Stimulated activated CD4-positive, alpha-beta T cell treated with anti-CD3 and anti-CD28 coated beads, Interleukin-15, amount 100 ng/mL, for 24 hours (primary cell): ENCODE data around the gene TSPOAP1.

Experiments used
- DNase-seq: peaks from one replicate; pipeline ENCODE4 v3.0.0-alpha.2; 2020

Gene TSPOAP1

DNA sequence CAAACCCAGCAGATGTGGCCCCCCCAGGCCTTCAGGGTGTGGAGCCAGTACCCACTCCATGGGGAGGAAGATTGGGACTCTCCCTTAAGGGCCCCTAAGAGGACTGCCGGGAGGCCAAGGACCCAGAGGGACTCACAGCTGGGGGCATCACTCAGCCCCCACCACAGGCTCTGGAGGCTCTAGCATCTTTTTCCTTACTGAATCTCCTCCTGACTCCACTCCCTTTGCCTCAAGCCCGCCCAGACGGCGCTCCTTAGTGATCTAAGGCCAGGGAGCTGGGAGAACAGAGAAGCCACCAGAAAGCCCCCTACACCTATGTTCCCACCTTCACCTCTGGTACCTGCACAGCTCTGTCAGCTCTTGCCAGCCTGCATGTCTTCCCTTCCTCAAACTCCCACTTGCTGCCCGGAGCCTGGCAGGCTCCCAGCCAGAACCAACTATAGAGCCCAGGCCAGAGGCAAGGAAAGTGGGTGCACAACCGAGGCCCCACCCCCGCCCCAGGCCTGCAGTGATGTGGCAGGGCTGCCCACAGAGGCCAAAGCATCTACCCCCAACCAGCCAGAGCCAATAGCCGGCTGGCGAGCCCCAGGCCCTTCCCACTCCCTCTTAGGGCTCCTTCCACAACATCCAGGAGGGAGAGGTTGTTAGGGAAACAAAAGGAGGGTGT lies 25.5 kb downstream of the TSPOAP1 start:
- DNase-seq = no peak

DNA sequence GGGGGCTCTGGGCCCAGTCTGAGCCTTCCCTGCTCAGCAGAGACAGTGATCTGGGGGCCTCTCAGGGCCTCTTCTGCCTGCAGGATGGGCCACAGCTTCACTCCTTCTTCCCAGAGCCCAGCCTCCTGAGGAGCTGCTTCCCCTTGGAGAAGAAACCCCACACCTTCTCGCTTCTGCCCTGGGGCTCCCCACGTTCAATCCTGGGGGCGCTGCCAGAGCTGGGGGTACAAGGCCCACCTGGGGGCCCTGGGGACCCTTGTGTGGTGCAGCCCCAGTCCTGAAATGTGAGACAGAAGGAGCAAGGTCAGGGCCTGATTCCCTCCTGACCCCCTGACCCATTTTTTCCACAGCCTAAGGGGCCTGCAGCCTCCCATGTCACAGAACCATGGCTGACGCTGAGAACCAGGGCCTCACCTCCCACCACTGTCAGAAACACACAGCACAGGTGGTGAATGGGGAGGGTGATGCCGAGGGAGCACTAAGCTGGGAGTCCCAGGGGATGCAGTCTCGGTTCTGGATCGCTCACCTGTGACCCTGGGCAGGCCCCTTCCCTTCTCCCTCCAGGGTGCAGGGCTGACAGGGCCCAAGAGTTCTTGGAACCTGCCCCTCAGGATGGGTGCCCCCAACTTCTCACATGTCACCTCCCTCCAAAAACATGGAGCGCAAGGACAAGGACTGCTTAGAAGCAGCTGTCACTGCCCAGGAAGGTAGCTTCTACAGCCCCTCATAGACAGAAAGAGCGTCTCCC lies 26.2 kb downstream of the TSPOAP1 start:
- no peak for DNase-seq

DNA sequence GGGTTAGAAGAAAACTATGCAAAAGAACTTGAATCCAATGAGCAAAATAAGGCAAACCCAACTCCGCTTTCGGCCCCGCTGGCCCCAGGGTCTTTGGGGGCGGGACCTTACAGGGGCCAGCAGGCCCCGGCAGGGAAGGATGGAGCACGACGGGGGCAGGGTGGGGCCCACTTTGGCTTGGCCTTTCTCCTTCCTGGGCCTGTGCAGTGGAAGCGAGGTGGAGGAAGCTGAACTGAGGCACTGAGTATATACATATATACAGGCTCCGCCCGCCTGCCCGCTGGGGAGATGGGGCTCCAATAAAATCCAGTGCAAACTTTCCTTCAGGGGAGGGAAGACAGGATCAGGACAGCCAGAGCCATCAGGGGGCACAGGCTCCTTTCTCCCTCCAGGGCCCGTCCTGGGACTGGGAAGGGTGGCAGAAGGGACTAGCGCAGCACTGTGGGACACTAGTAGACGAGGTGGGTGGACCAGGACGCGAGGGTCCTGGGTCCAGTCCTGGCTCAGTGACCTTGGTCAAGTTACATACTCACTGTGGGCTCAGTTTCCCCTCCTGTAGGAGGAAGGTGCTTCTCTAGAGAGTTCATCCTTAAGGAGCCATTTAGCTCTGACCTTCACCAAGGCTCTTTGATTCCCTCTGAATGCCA lies 27.0 kb downstream of the TSPOAP1 start:
- no peak for DNase-seq

DNA sequence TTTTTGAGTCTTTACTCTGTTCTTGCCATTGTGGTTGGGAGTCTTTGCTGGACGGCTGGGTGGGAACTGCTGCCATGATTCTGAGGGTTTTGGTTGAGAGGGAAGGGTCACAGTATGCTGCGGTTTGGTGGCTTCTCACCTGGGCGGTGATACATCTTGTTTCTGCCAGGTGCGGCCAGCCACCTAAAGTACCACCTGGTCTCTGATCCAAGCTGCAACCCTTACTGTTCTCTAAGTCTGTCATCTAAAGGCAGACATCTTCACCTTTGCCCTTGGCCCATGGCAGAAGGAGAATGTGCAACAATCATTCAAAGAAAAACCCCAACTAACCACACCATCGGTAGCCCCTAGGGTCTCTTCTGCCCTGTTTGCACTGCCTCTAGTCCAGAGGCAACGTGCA lies 28.3 kb downstream of the TSPOAP1 start:
- no peak for DNase-seq

DNA sequence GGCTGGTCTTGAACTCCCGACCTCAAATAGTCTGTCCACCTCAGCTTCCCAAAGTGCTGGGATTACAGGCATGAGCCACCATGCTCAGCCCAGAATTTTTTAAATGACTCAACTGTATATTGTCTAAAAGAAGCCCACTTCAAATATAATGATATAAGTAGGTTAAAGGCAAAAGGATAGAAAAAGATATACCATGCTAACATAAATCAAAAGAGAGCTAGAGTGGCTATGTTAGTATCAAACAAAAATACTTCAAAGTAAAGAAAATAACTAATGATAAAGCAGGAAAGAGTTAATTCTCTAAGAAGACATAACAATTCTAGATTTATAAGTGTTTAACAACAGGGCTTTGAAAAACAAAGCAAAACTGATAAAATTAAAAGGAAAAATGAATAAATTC lies 34.6 kb downstream of the TSPOAP1 start:
- DNase-seq = no peak

DNA sequence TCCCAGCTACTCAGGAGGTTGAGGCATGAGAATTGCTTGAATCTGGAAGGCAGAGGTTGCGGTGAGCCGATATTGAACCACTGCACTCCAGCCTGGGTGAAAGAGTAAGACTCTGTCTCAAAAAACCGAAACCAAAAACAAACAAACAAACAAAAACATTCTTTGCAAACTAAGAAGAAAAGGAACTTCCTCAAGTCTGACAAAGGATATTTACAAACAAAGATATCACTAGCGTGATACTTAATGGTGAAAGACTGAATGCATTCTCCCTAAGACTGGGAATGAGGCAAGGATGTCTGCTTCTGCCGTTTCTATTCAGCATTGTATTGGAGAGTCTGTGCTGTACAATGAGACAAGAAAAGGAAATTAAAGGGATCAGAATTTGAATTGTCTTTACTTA lies 37.3 kb downstream of the TSPOAP1 start:
- DNase-seq = no peak

DNA sequence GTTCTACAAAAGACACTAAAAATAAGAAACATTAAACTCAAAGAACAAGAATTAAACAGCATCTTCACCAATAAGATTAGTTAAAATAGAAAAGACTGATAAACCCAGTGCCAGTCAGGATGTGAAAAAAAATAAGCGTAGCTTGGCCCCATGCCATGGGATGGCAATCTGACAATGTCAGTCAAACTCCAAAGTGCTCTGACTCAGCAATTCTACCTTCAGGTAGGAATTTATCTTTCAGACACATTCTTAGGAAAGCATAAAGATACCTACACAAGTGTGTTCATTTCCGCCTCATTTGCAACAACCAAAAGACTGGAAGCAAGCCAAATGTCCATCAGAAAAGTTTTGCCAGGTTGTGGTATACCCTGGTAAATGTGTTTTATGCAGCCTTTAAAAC lies 38.7 kb downstream of the TSPOAP1 start:
- no peak for DNase-seq

DNA sequence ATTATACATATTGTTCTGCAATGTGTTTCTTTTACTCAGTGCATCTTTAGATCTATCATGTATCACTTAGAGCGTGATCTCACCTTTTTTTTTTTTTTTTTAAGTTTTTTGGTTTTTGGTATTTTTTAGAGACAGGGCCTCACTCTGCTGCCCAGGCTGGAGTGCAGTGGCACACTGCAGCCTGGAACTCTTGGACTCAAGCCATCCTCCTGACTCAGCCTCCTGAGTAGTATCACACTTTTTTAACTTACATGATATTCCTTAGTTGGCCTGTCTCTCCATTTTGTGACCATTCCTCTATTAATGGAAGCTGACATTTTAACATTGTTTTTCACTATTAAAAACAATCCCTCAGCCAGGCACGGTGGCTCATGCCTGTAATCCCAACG lies 43.2 kb downstream of the TSPOAP1 start:
- no peak for DNase-seq

DNA sequence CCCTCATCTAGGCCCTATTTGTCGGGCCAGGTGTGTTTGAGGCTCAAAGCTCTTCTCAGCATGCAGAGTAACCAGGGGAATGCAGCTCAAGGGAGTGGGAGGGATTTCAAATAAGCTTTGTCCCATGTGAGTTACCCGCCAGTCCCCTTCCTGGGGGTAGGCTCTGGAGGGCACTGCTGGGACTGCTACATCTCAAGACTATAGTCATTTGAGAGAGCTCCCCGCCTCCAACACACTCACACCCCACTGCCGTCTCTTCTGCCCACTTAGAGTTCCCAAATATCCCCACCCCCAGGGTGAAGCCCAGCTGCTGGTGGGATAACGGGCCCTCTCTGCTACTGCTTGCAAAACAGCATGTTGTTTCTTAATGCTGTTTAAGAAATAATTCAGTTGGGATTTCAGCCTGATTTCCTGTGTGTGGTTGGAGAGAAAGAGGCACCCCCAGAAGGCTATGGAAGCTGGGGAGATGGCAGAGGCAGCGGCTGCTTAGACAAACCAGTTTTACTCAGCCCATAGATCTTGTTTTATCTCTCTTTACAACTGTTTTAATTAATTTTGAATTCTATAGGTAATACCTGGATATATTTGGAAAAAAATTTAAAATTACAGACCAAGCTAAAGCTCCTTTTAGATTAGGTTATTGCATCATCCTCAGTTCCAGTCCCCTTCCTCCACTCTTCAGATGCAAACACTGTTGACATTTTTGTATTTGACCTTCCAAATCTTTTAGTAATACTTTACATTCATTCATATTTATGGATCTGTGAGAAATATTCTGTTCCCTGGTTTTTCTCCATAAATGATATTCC lies 43.8 kb downstream of the TSPOAP1 start:
- DNase-seq = no peak

DNA sequence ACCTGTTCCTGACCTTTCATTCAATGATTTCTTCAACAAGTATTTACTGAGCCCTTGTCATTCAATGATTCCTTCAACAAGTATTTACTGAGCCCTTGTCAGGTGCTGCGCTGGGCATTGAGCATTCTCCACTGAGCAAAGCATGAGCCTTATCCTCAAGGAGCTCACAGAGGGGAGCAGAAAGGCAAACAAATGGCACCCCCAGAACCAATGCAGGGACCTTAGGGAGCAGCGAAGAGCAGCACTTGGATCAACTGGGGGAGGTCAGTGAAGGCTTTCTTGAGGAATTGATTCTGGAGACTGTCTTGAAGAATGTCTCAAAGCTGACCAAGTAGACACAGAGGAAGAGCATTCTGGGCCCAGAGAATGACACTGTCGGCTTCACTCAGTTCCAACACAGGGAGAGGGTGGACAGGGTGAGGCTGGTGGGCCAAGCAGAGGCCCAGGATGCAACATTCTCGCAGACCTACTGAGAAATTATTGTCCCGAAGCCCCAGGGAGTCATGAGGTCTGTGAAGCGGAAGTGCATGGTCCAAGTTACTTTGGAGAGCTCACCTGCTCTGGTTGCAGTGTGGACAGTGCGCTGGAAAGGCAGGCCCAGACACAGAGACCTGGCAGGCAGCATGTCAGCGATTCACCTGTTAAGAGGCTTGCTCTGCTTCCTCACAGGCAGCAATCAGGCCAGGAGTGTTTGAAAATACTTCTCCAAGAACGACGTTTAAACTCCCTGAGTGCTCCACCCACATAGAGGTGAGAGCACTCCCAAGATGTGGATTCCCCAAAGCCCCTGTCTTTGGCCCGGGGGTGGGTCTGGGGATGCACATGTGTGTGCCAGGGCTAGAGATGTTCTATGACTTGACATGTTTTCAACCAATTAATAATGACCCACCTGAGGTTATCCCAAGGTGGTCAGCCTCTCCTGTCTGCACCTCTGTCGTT lies 44.7 kb downstream of the TSPOAP1 start:
- no peak for DNase-seq

DNA sequence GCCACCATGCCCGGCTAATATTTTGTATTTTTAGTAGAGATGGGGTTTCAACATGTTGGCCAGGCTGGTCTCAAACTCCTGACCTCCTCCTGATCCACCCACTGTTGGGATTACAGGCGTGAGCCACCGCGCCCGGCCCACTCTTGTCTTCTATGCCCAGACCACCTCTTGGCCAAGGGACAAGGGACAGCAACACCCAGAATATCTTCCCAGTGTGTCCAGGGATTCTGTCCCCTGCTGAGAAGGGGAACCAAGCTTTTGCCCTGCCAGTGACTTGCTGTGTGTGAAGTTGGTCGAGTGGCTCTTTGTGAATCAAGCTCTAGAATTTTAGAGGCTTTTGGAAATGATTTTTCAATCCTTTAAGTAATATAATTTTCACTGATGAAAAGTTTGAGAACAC lies 46.2 kb downstream of the TSPOAP1 start:
- no peak for DNase-seq

DNA sequence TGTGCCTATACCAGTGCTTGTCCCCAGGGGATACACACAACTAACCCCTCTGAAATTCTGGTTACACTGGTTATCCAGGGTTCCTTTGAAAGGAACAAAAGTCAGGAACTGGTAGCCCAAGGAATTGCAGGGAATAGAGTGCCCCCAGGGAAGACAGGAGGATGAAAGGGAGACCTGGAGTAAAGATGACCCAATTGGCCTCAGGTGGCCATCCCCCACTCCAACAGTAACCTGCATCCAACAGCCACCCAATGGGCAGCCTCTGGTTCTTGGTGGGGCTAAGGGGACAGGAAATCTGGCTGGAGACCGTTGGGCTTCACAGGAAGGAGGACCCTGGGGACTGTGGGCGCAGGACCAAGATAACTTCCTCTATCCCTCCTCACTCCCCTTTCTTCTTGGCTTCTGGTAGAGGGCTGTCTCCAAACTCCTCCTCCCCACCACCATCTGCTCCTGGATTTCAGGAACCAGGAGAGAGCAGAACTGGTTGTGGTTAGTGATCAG lies 47.0 kb downstream of the TSPOAP1 start:
- DNase-seq = no peak

DNA sequence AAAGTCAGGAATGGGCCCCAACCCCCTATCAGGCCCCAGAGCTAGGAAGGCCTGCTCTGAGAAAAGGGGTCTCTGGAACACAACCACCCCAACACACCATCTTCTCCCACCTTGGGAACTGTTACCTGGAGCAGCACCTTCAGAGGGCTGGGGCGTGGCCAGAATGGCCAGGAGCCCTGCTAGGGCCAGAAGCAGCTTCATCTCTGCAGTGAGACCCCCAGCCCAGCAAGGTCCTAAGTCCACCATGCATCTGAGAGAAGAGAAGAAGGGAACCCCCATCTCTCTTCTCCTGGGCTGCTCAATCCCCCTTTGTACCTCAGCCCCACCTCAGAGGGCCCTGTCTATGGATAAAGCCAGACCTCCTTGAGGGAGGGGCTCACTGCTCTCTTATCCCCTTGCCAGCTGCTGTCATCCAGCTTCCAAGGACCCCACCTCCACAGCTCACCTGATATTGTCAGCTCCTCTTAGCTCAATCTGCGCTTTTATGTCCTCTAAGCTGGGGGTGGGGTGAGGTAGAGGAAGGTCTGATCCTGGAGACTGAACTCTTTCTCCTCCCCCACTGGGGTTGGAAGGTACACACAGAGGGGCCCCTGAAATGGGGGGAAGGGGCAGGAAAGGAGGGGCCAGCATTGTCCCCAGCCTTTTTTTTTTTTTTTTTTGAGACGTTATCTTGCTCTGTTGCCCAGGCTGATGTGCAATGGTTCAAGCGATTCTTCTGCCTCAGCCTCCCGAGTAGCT lies 47.9 kb downstream of the TSPOAP1 start, which contains the start of gene MPO:
TSS of gene MPO (minus strand) at position 456 of the 738 bp plus-strand sequence. CDS start at position 279, 177 bp downstream.
- DNase-seq = no peak

DNA sequence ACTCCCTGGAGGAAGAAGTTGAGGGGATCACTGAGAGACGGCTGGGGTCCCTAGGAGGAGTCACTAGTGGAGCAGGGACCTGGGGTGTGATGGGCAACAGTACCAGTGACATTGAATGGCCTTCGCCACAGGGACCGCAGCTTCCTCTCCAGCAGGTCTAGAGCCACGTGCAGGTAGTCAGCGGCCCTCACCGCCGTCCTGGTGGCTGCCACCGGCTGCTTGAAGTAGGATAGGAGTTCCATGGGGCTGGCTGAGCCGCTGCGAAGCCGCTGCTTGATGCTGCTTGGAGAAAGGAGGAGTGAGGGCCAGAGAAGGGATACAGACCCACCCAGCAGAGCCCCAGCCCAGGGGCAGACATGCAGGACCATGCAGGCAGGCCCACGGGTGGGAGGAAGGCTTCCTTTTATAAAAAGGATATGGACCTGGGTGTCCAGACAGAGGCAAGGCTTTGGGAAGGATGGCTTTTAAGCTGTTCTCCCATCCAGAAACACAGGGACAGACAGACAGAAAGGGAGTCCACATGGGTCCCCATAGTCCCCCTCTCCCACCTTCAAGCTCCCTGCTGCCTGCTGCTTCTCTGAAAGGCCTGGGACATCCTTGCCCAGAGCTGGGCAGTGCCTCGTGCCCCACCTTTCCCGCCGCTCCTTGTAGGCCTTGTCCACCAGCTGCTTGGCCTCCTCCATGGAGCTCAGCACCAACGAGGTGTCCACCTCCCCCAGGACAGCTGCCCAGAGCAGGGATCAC lies 48.7 kb downstream of the TSPOAP1 start:
- no peak for DNase-seq

DNA sequence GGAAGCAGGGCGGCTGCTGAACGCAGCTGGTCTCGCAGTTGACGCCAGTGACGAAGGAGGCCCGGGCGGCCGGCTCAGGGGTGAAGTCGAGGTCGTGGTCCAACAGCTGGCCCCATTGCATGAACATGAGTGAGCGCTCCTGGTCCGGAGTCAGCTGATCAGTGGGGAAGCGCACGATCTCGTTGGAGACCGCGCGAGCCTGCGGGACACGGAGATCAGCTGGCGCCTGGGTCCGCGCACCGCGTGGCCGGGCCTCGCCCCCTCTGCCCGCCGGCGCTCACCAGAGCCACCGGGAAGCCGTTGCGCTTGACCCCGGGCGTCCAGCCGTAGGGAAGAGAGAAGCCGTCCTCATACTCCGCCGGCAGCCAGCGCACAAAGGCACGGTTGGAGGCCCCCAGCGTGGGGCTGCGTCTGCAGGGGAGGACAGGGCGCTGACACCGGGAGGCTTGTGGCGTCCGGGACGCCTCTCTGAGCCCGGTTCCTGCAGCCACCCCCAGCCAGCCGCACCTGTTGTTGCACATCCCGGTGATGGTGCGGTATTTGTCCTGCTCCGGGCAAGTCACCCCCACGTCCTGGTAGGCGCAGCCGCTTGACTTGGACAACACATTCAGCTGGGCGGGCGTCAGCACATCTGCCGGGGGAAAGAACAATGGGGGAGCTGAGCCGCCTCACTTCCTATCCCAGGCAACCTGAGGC lies 49.4 kb downstream of the TSPOAP1 start:
- DNase-seq = no peak

DNA sequence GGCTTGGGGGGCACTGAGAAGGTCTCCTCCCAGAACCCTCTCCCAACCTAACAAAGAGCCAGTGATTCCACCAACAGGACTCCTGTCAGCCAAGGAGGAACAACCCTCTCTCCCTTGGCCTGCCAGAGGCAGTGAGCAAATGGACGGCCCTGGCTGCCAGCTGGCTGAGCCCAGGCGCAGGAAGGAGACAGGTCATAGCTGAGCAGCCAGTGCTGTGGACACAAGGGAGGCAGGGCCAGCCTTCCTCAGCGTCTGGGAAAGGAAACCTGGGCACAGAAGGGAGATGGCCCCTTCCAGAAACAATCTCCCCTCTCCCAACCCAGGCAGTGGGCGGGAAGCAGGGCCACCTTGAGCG lies 50.0 kb downstream of the TSPOAP1 start:
- DNase-seq = no peak

DNA sequence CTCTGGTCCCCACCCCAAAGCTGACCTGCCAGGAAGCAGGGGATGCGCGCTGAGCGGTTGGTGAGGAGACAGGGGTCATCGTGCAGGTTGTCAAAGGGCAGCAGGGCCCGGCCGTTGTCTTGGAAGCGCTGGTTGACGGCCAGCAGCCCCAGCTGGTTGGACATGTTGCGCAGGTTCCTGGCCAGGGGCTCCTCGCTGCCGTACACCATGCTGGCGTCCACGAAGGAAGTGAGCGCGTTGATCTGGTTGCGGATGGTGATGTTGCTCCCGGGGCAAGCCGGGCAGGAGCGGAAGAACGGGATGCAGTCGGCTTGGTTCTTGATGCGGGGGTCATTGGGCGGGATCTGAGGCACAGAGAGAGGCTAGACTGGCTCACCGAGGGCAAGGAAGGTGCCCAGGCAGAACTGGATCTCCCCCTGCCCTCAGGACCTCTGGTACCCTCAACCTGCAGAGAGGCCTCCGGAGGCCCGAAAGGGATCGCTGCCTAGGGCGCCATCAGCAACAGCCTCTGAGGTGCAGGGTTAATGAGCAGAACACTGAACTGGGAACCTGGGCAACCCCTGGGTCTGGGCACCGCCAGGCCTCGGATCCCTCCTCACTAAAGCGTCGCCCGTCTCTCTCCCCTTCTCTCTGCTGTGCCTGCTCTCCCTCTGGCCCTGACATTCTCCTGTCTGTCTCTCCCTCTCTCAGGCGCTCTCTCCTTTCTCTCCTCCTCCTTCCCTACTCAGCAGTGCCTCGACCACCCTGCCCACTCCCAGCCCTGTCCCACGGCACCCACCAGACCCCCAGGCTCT lies 50.6 kb downstream of the TSPOAP1 start:
- DNase-seq = no peak

DNA sequence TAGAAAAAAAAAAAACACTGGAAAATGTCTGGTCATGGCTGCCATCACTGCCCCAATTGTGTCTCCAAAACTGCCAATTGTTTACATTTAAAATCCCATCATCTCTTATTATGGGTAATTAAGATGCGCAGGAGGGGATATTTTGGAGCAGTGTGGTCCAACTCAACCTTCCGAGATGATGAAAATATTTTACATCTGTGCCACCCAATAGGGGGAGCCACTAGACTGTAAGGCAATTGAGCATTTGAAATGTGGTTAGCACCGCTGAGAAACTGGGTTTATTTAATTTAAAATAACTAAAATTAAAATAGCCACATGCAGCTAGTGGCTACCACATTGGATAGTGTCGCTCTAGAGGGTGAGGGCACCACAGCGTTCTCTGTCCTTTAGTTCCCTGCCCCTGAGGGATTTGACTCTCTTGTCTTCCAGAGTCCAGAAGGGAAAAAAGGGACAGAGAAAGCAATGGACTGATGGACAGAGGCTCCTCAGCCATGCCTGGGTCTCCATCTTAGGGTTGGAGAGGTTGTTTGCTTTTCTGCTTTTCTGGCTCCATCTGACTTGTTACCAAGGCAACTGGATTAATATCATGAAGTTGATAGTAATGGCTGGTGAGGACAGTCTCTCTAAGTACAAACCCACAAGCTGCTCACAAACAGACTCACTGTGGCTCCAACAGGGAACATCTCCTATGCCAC lies 51.3 kb downstream of the TSPOAP1 start:
- no peak for DNase-seq
